Activated CD8-positive, alpha-beta memory T cell treated with anti-CD3 and anti-CD28 coated beads for 36 hours (primary cell): ENCODE data around the gene SEC14L1. TPM values are rescaled to one million over a fixed set of nuclear protein-coding genes. Genes with fewer than 3 reads are reported as not detected.

Source experiments
- CTCF ChIA-PET: fragments of 350-600 bp; sonication (Branson Sonifier 250); formaldehyde crosslinking; loops from one replicate; lab custom pipeline; 2021; ENCODE audit warnings: antibody characterized with exemption; lab: Charles Lee
- POLR2A ChIA-PET: fragments of 350-600 bp; sonication (Branson Sonifier 250); formaldehyde crosslinking; loops from one replicate; lab custom pipeline; 2021; ENCODE audit warnings: antibody characterized with exemption; lab: Charles Lee
- total RNA-seq, 2 experiments: library from RNA; stranded (reverse); gene quantifications; one replicate each; pipeline ENCODE4 v1.2.3, GENCODE V29; 2021

Gene SEC14L1
- total RNA-seq, 2 experiments from 2014 or later: 66.1 to 73.4 TPM

DNA sequence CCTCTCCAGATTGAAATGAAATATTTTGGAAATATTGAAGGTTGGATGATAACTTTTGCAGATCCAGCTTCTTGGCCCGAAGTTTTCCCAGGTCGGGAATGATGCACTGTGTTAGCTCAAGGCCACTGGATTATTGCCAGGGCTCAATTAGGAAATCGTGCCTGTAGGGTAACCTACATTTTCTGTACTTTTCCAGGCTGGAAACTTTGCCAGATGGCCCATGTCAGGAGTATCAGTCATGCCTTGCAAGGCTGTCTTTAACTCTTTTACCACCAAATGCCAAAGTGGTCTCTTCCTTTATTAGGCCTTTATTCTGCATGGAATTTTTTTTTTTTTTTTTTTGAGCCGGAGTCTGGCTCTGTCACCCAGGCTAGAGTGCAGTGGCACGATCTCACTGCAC is 8.9 kb upstream of the SEC14L1 start:
- ChIA-PET CTCF (interaction anchor here (0.6 kb wide), 1 partner anchor 119 kb away, joined by 5 read pairs; no protein-coding TSS in a partner anchor), POLR2A (interaction anchor here (0.5 kb wide), 1 partner anchor 1780 kb away, joined by 4 read pairs; no protein-coding TSS in a partner anchor)

GRCh38 chr17:77132411-77133086 is 8.2 kb upstream of the SEC14L1 start:
- CTCF ChIA-PET: interaction anchor here (0.6 kb wide), 1 partner anchor 119 kb away, joined by 5 read pairs; no protein-coding TSS in a partner anchor

DNA sequence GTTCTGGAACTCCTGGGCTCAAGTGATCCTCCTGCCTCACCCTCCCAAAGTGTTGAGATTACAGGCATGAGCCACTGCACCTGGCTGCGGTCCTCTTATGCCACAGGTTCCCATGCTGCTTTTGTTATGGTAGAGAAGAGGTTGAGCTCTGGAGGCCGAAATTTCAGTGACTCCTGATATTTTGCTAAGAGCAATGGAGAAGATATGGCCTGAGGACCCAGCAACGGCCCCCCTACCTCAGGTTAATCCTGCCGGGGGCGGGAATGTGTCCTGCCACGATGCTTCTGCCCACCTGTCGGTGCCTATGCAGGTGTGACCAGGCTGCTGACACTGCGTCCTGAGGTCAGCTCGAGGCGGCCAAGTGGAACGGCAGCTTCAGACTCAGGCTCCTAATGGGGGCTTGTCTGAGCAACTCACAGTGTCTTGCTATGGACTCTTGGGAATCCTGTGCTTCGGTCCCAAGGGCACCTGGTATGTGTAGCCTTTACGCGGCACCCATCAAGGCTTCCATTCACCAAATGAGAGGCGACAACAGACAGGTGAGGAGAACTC is 7.6 kb upstream of the SEC14L1 start:
- CTCF ChIA-PET: no interaction called here
- POLR2A ChIA-PET: no interaction called here

More at GRCh38 chr17:77132411-77133086, 8.2 kb upstream of the SEC14L1 start:
- POLR2A ChIA-PET: interaction anchor here (0.5 kb wide), 1 partner anchor 1781 kb away, joined by 4 read pairs; no protein-coding TSS in a partner anchor

DNA sequence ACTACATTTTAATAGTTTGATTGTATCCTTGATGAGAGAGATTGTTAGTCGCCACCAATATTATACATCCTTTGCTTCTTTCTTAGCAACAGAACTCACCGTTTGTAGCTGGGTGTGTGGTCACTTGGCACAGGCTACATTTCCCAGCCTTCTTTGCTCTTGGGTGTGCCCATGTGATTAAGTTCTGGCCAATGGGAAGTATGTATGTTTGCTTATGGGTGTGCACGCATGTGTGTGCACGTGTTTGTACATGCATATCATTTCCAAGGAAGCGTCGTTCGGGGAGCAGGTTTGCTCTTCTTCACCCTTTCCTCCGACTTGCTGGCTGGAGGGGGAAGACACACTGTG is 4.4 kb upstream of the SEC14L1 start:
- POLR2A ChIA-PET: no interaction called here
- CTCF ChIA-PET: no interaction called here

DNA sequence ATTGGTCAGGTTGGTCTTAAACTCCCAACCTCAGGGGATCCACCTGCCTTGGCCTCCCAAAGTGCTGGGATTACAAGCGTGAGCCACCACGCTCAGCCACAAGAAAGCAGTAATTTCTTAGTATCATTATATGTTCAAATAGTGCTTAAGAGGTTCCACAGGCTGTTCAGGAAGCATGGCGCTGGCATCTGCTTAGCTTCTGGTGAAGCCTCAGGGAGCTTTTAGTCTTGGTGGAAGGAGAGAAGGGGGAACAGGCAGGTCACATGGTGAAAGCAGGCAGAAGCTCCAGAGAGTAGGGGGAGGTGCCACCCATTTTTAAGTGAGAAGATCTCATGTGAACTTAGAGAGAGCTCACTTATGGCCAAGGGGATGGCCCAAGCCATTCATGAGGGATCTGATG is 3.7 kb upstream of the SEC14L1 start:
- CTCF ChIA-PET: interaction anchor here (1.9 kb wide), 1 partner anchor 18 kb away, joined by 6 read pairs; no protein-coding TSS in a partner anchor
- POLR2A ChIA-PET: interaction anchor here (1.8 kb wide), 1 partner anchor 9 kb away, joined by 10 read pairs; no protein-coding TSS in a partner anchor

DNA sequence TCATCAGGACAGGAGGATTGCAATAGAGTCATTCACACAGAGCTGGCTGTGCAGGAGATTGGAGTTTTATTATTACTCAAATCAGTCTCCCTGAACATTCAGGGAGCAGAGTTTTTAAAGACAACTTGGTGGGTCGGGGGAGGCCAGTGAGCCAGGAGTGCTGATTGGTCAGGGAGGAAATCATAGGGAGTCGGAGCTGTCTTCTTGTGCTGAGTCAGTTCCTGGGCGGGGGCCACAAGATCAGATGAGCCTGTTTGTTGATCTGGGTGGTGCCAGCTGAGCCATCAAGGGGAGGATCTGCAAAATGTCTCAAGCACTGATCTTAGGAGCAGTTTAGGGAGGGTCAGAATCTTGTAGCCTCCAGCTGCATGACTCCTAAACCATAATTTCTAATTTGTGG is 2.9 kb upstream of the SEC14L1 start:
- CTCF ChIA-PET: interaction anchor here (1.7 to 1.9 kb wide), 2 partner anchors 10 to 19 kb away, joined by 6 read pairs; no protein-coding TSS in a partner anchor
- POLR2A ChIA-PET: interaction anchor here (1.8 kb wide), 1 partner anchor 10 kb away, joined by 10 read pairs; no protein-coding TSS in a partner anchor

GRCh38 chr17:77140166-77140877 is 447 bp upstream of the SEC14L1 start:
- CTCF ChIA-PET: interaction anchor here (0.6 to 2.1 kb wide), 10 partner anchors 11 to 62 kb away, joined by 3 to 7 read pairs (median 4); no protein-coding TSS in a partner anchor
- POLR2A ChIA-PET: interaction anchor here (0.8 to 3.1 kb wide), 9 partner anchors 11 to 93 kb away, joined by 3 to 28 read pairs (median 5); no protein-coding TSS in a partner anchor

GRCh38 chr17:77141846-77142449 is 1.2 kb downstream of the SEC14L1 start:
- ChIA-PET CTCF (interaction anchor here (0.6 to 1.0 kb wide), 2 partner anchors 40 to 817 kb away, joined by 3 read pairs; partner anchors contain the start of gene TNRC6C), POLR2A (interaction anchor here (3.1 kb wide), 1 partner anchor 35 kb away, joined by 26 read pairs; no protein-coding TSS in a partner anchor)

- POLR2A ChIA-PET: interaction anchor here (0.6 kb wide), 1 partner anchor 816 kb away, joined by 3 read pairs; the partner anchor contains the start of gene TNRC6C
- CTCF ChIA-PET: interaction anchor here (1.0 kb wide), 1 partner anchor 41 kb away, joined by 3 read pairs; no protein-coding TSS in a partner anchor
Observed at GRCh38 chr17:77142689-77143088, 1.9 kb downstream of the SEC14L1 start.

- ChIA-PET POLR2A (no interaction called here), CTCF (no interaction called here)
Observed at GRCh38 chr17:77143306-77143705, 2.5 kb downstream of the SEC14L1 start.

DNA sequence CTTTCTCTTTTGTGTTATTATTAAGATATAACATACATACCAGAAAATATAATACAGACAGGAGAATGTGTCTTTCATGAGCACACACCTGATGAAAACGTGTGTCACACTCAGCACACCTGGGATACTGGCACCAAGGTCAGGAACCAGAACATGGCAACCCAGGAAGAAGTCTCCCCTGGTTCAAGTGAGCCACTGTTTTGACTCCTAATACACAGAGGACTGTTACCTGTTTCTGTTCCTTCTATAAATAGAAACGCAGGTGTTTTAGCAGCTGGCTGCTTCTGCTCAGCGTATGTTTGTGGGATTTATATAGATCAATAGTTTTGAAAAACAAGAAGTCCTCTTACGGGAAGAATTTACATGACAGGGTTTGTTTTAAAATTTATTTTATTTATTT is 3.5 kb downstream of the SEC14L1 start:
- ChIA-PET POLR2A (no interaction called here), CTCF (no interaction called here)

DNA sequence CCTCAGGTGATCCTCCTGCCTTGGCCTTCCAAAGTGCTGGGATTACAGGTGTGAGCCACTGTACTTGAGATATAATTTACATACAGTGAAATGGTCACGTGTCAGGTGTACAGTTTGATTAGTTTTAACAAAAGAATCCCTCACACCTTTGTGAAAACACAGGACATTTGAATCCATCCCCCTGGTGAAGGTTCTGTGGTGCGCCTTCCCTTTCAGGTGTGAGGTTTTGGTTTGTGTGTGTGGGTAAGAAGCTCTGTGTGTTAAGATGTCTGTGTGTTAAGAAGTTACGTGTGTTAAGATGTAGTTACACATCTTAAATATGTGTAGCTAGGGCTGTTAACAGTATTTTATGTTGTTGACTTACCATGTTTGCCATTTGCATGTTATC is 4.4 kb downstream of the SEC14L1 start:
- CTCF ChIA-PET: no interaction called here
- POLR2A ChIA-PET: interaction anchor here (1.8 kb wide), 1 partner anchor 56 kb away, joined by 5 read pairs; no protein-coding TSS in a partner anchor

DNA sequence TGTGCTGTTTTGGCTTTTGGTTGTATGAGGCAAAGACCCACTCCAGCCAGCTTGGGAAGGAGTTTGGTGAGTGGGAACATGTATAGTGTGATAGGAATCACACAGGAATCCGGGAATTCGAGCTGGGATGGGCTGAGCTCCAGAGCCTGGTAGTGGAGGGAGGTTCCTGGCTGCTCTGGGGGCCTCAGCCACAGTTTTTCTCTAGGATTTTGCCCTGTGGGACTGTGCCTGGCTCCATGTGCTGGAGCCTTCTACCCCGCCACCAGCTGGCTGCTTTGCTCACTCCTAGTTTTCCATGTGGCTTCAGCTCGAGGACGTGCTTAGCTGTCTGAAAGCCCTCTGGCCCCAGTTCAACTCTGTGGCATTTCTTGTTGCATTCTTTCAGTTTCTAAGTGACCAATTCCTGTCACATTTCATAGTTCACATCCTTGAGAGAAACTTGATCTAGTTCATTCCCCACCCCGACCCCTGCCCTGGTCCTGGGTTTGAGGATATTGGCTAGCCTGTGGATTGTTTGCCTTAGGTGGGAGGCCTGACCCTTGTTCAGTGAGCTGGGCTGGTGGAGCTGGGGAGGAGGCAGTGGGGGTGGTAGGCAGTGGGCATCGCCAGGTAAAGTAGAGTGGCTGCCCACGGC is 5.0 kb downstream of the SEC14L1 start:
- ChIA-PET POLR2A (interaction anchor here (1.8 kb wide), 1 partner anchor 57 kb away, joined by 5 read pairs; no protein-coding TSS in a partner anchor), CTCF (no interaction called here)

GRCh38 chr17:77146246-77146632 is 5.5 kb downstream of the SEC14L1 start:
- POLR2A ChIA-PET: interaction anchor here (1.8 kb wide), 1 partner anchor 57 kb away, joined by 5 read pairs; no protein-coding TSS in a partner anchor
- CTCF ChIA-PET: no interaction called here

DNA sequence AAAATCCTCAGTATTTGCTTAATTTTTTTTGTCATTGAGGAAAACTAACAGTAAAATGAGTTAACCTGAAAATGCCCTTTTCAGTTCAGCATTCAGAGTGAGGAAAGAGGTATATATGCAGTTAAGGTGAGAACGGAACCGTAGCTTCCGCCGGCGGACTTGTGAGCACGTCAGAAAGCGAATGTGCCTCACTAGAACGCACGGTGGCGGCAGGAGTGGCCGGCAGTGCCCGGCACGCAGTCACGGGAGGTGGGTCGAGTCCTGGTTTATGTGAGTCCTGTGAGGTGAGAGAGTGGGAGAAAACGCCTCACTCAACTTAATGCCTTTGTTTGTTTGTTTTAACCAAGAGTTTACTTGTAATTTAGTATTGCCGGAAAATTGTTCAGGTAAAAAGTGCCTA is 6.1 kb downstream of the SEC14L1 start:
- CTCF ChIA-PET: no interaction called here
- POLR2A ChIA-PET: interaction anchor here (1.8 kb wide), 1 partner anchor 58 kb away, joined by 5 read pairs; no protein-coding TSS in a partner anchor

DNA sequence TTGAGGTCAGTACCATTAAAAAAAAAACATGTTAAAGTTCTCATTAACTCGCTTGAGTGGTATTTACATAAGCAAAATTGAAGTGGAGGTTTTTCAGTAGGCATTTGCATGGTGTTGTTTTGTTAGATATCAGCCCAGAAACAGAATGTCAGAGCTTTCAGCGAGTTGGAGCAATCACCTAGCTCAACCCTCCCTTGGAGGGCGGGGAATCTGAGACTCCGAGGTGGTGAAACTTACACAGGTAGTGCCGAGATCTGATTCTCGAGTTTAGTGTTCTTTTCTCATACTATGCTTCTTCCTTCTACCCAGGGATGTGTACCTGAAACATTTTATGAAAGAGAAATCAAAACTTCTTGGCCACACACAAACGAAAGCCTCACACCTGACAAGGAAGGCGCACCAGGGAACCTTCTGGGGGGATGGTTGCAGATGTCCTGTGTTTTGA is 6.6 kb downstream of the SEC14L1 start:
- ChIA-PET CTCF (no interaction called here), POLR2A (no interaction called here)

GRCh38 chr17:77148077-77148939 is 7.5 kb downstream of the SEC14L1 start:
- CTCF ChIA-PET: no interaction called here
- POLR2A ChIA-PET: no interaction called here
